Hepatocyte (in vitro differentiated cells): Measurements from ENCODE around the gene NHLH1. TPM values are rescaled to one million over a fixed set of nuclear protein-coding genes. Genes with fewer than 3 reads are reported as not detected.

ENCODE experiments used
- DNase-seq: peaks from one replicate; pipeline ENCODE4 v3.0.0-alpha.2; 2016; ENCODE audit warnings: low spot score
- H2AFZ ChIP-seq: fragments of 200-600 bp; sonication (generic); 2 replicates; pipeline ENCODE4 v1.6.0; 2016; ENCODE audit warnings: antibody characterized with exemption, mild to moderate bottlenecking
- H3K27ac ChIP-seq: fragments of 200-600 bp; sonication (generic); 2 replicates; pipeline ENCODE4 v1.5.1; 2016; ENCODE audit warnings: mild to moderate bottlenecking
- H3K27me3 ChIP-seq: fragments of 200-600 bp; sonication (generic); 2 replicates; pipeline ENCODE4 v1.6.1; 2016
- H3K36me3 ChIP-seq: fragments of 200-600 bp; sonication (generic); replicated peaks from 2 replicates; pipeline ENCODE4 v1.5.1; 2016; ENCODE audit warnings: low read depth; ENCODE audit not compliant: insufficient read depth
- H3K4me1 ChIP-seq: fragments of 200-600 bp; sonication (generic); 2 replicates; pipeline ENCODE4 v1.5.1; 2016; ENCODE audit warnings: mild to moderate bottlenecking, moderate library complexity; ENCODE audit not compliant: insufficient read depth
- H3K4me2 ChIP-seq: fragments of 200-600 bp; sonication (generic); 2 replicates; pipeline ENCODE4 v1.6.0; 2016
- H3K4me3 ChIP-seq: fragments of 200-600 bp; sonication (generic); 2 replicates; pipeline ENCODE4 v1.5.1; 2016; ENCODE audit warnings: mild to moderate bottlenecking
- H3K79me2 ChIP-seq: fragments of 200-600 bp; sonication (generic); 2 replicates; pipeline ENCODE4 v1.6.0; 2017; ENCODE audit warnings: mild to moderate bottlenecking
- H3K9me2 ChIP-seq: fragments of 200-600 bp; sonication (generic); replicated peaks from 2 replicates; pipeline ENCODE4 v1.6.0; 2017; ENCODE audit warnings: mild to moderate bottlenecking; ENCODE audit not compliant: insufficient read depth
- H3K9me3 ChIP-seq: fragments of 200-600 bp; sonication (generic); 2 replicates; pipeline ENCODE4 v1.5.1; 2016; ENCODE audit warnings: low read depth, mild to moderate bottlenecking
- H4K20me1 ChIP-seq: fragments of 200-600 bp; sonication (generic); 2 replicates; pipeline ENCODE4 v1.6.0; 2016; ENCODE audit warnings: mild to moderate bottlenecking; ENCODE audit not compliant: insufficient read depth, poor library complexity, severe bottlenecking
- EZH2 ChIP-seq: fragments of 200-600 bp; sonication (generic); IDR thresholded peaks from 2 replicates; pipeline ENCODE4 v1.6.1; 2016; ENCODE audit warnings: antibody characterized with exemption, mild to moderate bottlenecking, borderline replicate concordance
- EZH2phosphoT487 ChIP-seq: fragments of 200-600 bp; sonication (generic); IDR thresholded peaks from one replicate; pipeline ENCODE4 v1.6.1; 2018; ENCODE audit warnings: antibody characterized with exemption, mild to moderate bottlenecking, low read depth, moderate library complexity; ENCODE audit not compliant: unreplicated experiment, severe bottlenecking
- WGBS: methylation state at CpG from one replicate; pipeline ENCODE4 v1.1.6; 2016; ENCODE audit warnings: low lambda C conversion rate; ENCODE audit errors: missing lambda C conversion rate; 5-methylcytosine and 5-hydroxymethylcytosine counted together
- polyA plus RNA-seq: library from polyadenylated mRNA; unstranded; fragments of >200 nt; fragmentation: Nextera tagmentation; extraction: Ambion mirVana; gene quantifications from 2 replicates; pipeline ENCODE4 v1.2.1, GENCODE V29; 2016
- small RNA-seq: library from RNA; depleted of rRNA; stranded (forward); fragments of <200 nt; gene quantifications from one replicate; pipeline ENCODE3, GENCODE V24; 2014
- total RNA-seq: library from RNA; depleted of rRNA; stranded (reverse); fragments of >200 nt; gene quantifications from 2 replicates; pipeline ENCODE4 v1.2.3, GENCODE V29; 2014
- TF ChIP-seq, protein P1 (sequence below): fragments of 200-600 bp; sonication (generic); IDR thresholded peaks from 2 replicates; pipeline ENCODE4 v1.5.1; 2016; ENCODE audit warnings: antibody characterized with exemption, mild to moderate bottlenecking; ENCODE audit not compliant: poor library complexity

The NHLH1 gene
- total and polyA plus RNA-seq, 2 experiments from 2014 or later: 0.13 TPM; not detected in 1

DNA sequence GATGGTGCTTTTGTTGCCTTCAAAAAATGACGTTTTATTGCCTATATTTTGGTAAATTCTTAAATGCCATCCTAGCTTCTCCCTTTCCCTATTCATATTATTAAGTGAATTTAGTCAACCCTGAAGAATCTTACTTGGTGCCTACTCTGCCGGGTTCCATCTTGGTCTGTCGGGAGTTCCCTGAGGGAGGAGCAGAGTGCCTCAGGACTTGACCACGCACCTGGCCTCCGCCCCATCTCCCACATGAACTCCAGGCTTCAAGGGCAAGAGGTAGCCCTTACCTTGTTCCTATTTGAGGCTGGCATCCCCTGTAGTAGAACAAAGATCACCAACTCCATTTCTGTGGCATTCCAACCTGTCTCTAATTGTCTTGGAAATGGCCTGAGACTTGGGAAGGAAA, 55.0 kb downstream of the NHLH1 start:
- 95% methylated on average over 5 of the region's 5 CpGs for WGBS
- H4K20me1 ChIP-seq: no peaks in the 10 kb centered on the region
- H3K4me3 ChIP-seq: no peak overlapping the region
- H3K9me3 ChIP-seq: no peaks in the 10 kb centered on the region
- no peak overlapping the region for H3K27ac ChIP-seq
- no peaks in the 10 kb centered on the region for H3K4me1 ChIP-seq
- DNase-seq: no peak
- H2AFZ ChIP-seq: no peak overlapping the region
- no peaks in the 10 kb centered on the region for H3K9me2 ChIP-seq
- H3K79me2 ChIP-seq: no peaks in the 10 kb centered on the region
- TF ChIP-seq EZH2 (no peak), EZH2phosphoT487 (no peak)
- TF ChIP-seq, protein P1, sequence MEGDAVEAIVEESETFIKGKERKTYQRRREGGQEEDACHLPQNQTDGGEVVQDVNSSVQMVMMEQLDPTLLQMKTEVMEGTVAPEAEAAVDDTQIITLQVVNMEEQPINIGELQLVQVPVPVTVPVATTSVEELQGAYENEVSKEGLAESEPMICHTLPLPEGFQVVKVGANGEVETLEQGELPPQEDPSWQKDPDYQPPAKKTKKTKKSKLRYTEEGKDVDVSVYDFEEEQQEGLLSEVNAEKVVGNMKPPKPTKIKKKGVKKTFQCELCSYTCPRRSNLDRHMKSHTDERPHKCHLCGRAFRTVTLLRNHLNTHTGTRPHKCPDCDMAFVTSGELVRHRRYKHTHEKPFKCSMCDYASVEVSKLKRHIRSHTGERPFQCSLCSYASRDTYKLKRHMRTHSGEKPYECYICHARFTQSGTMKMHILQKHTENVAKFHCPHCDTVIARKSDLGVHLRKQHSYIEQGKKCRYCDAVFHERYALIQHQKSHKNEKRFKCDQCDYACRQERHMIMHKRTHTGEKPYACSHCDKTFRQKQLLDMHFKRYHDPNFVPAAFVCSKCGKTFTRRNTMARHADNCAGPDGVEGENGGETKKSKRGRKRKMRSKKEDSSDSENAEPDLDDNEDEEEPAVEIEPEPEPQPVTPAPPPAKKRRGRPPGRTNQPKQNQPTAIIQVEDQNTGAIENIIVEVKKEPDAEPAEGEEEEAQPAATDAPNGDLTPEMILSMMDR: no peak
- H3K36me3 ChIP-seq: no peaks in the 10 kb centered on the region
- H3K27me3 ChIP-seq: no peaks in the 10 kb centered on the region
- no peak overlapping the region for H3K4me2 ChIP-seq

Small RNA genes within 50 kb of the gene (small RNA-seq; reads per million reads assigned to genes)
- gene RF00019 (not detected), gene RNU4-42P (not detected)

Other genes starting within 250 kb of the NHLH1 start
- gene ATP1A4, start 215.5 kb upstream of the NHLH1 start, total RNA-seq: 0.68 and 4.4 TPM in 2 replicates
- 0.45 and 2.2 TPM in 2 replicates for gene ATP1A4, start 215.5 kb upstream of the NHLH1 start, polyA plus RNA-seq
- gene CASQ1, start 176.5 kb upstream of the NHLH1 start, total RNA-seq: 0.72 TPM in 1 of 2 replicates, not detected in the other
- gene CASQ1, start 176.5 kb upstream of the NHLH1 start, polyA plus RNA-seq: 0.51 and 0.57 TPM in 2 replicates
- 61.1 and 82.3 TPM in 2 replicates for gene PEA15, start 161.7 kb upstream of the NHLH1 start, total RNA-seq
- 59.5 and 62.0 TPM in 2 replicates for gene PEA15, start 161.7 kb upstream of the NHLH1 start, polyA plus RNA-seq
- gene DCAF8, start 104.5 kb upstream of the NHLH1 start, total RNA-seq: 85.8 and 110 TPM in 2 replicates
- 95.1 and 113 TPM in 2 replicates for gene DCAF8, start 104.5 kb upstream of the NHLH1 start, polyA plus RNA-seq
- gene PEX19, start 81.9 kb upstream of the NHLH1 start, total RNA-seq: 60.3 and 74.4 TPM in 2 replicates
- gene PEX19, start 81.9 kb upstream of the NHLH1 start, polyA plus RNA-seq: 37.7 and 39.3 TPM in 2 replicates
- gene COPA, start 23.8 kb upstream of the NHLH1 start, total RNA-seq: 149 and 151 TPM in 2 replicates
- 138 and 141 TPM in 2 replicates for gene COPA, start 23.8 kb upstream of the NHLH1 start, polyA plus RNA-seq
- 90.3 and 103 TPM in 2 replicates for gene NCSTN, start 23.7 kb upstream of the NHLH1 start, total RNA-seq
- 112 and 120 TPM in 2 replicates for gene NCSTN, start 23.7 kb upstream of the NHLH1 start, polyA plus RNA-seq
- gene VANGL2, start 33.5 kb downstream of the NHLH1 start, total RNA-seq: 9.7 and 10.9 TPM in 2 replicates
- 8.2 and 8.9 TPM in 2 replicates for gene VANGL2, start 33.5 kb downstream of the NHLH1 start, polyA plus RNA-seq
- not detected in 2 replicates for gene SLAMF6, start 156.2 kb downstream of the NHLH1 start, total RNA-seq
- gene SLAMF6, start 156.2 kb downstream of the NHLH1 start, polyA plus RNA-seq: not detected in 2 replicates
- 0.23 and 0.60 TPM in 2 replicates for gene CD84, start 212.4 kb downstream of the NHLH1 start, total RNA-seq
- gene CD84, start 212.4 kb downstream of the NHLH1 start, polyA plus RNA-seq: 0.74 TPM in 1 of 2 replicates, not detected in the other